Mucosa of stomach (tissue), 1 donor: ENCODE measurements around the gene MRPL12.

Experiments
- H3K27me3 ChIP-seq: one replicate; pipeline ENCODE4 v1.7.0; 2013; ENCODE audit warnings: mild to moderate bottlenecking, low read length; ENCODE audit not compliant: control insufficient read depth, insufficient read depth
- H3K36me3 ChIP-seq: one replicate; pipeline ENCODE4 v1.7.0; 2013; ENCODE audit warnings: low read length; ENCODE audit not compliant: control insufficient read depth, insufficient read depth
- H3K4me1 ChIP-seq: one replicate; pipeline ENCODE4 v1.7.0; 2013; ENCODE audit warnings: mild to moderate bottlenecking, low read length; ENCODE audit not compliant: control insufficient read depth, insufficient read depth
- H3K4me3 ChIP-seq: one replicate; pipeline ENCODE4 v1.7.0; 2013; ENCODE audit warnings: low read length
- H3K9ac ChIP-seq: one replicate; pipeline ENCODE4 v1.7.0; 2013; ENCODE audit warnings: mild to moderate bottlenecking, low read length, moderate library complexity
- H3K9me3 ChIP-seq: one replicate; pipeline ENCODE4 v1.7.0; 2013; ENCODE audit warnings: mild to moderate bottlenecking, low read length, moderate library complexity; ENCODE audit not compliant: control insufficient read depth
- donor health status: Pancreatic carcinoma.

Gene MRPL12

DNA sequence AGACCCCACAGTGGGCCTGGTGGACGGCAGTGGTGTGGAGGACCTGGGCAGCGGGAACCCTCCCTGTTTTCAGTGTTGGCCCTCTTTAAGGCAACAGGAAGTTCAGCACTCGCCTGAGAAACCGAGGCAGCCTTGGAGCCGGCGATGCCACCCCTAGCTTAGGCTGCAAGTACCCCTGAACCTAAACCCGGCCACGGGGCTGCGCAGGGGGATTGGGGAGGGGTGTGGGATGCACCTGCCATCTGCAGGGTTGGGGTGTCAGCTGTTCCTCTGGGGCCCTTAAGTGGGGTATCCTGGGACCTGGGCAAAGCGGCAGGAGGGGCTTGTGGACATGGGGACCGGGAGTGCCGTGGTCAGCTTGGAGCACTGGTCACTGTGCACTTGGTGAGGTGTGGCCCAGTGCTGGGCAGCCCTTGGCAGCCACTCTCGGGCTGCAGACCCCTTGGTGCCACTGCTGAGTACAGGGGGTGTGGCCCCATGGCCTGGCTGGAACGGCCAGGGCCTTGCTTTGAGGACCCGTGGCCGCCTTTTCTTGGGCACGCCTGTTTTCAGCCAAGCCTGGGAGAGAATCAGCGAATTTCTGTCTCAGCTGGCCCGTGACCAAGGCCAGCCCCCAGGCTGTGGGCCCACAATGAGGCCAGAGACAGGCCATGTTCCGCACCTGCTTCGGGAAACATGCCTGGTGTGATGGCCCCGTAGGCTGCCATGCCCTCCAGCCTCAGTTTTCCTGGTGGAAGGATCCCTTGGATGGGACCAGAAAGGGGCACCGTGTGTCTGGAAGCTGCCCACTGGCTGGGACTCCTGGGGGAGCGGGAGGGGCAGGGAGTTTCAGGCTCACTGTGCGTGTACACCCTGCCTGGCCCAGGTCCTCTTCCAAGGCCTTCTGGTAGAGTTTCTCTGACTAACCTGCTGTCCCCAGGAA, 4.8 kb downstream of the MRPL12 start:
- no peak overlapping the region for H3K4me3 ChIP-seq
- no peak overlapping the region for H3K9ac ChIP-seq
- H3K4me1 ChIP-seq, result peaks cover 35% of the 10 kb centered on the region
- no peaks in the 10 kb centered on the region for H3K27me3 ChIP-seq
- H3K9me3 ChIP-seq, result no peaks in the 10 kb centered on the region
- peaks cover 5% of the 10 kb centered on the region for H3K36me3 ChIP-seq

DNA sequence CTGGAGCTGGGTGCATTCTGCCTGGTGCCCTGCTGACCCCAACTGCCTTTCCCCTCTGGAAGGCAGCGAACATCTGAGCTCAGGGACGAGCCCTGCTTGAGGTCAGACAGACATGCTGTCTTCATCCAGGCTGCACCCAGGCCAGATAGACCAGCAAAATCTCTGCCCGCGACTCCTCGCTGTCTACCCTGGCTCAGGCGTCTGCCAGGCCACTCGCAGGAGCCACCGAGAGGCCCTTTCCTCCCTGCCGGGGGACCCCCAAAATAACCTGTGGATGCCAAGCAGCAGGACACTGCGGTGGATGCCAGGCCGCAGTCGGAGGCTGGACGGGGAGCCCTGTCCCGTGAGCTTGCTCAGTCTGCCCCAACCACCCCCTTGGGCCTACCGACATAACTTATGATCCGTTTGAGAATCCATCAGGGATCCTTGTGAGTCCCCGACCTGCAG, 5.6 kb downstream of the MRPL12 start:
- peaks cover 41% of the 10 kb centered on the region for H3K4me1 ChIP-seq
- H3K9me3 ChIP-seq, result no peaks in the 10 kb centered on the region
- no peak overlapping the region for H3K9ac ChIP-seq

DNA sequence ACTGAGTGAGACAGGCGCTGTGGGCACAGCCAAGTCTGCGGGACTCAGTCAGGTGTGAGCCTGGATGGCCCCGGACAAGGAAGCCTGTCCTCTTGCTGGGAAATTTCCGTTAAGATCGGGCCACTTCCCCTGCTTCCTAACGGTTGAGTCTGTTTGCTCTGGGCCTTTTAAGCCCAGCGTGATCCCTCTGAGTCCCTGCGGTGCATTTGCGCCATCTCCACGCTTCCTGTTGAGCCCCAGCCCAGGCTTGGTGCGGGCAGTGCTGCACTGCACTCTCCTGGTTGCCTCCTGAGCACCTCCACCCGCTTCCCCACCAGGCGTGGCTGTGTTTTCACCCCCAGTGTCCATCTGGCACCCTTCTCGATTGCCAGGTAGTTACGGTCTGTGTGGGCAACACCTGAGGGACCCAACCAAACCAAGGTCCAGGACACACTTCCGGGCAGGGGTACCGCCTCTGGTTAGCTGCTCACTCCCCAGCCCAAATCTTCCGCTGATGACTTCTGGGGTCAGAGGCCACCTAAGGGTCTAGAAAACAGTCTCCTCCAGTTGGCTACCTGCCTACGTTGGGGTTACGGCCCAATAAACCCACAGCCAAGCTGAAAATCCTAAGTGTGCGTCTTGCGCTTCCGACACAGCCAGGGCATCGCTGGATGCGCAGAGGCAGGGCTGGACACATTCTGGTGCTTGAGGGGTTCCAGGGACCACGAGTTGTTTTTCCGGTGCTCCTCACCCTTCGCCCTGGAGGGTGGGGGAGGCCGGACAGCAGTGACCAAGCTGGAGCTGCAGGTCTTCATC, 7.5 kb downstream of the MRPL12 start:
- Histone ChIP-seq H3K9ac (peak overlapping the region; percentile 53), H3K27me3 (no peaks in the 10 kb centered on the region), H3K4me1 (peaks cover 41% of the 10 kb centered on the region), H3K9me3 (no peaks in the 10 kb centered on the region), H3K36me3 (peaks cover 3% of the 10 kb centered on the region), H3K4me3 (no peak overlapping the region)

More for the DNA sequence above, 5.6 kb downstream of the MRPL12 start:
- Histone ChIP-seq H3K4me3 (no peak overlapping the region), H3K27me3 (no peaks in the 10 kb centered on the region), H3K36me3 (peaks cover 5% of the 10 kb centered on the region)

DNA sequence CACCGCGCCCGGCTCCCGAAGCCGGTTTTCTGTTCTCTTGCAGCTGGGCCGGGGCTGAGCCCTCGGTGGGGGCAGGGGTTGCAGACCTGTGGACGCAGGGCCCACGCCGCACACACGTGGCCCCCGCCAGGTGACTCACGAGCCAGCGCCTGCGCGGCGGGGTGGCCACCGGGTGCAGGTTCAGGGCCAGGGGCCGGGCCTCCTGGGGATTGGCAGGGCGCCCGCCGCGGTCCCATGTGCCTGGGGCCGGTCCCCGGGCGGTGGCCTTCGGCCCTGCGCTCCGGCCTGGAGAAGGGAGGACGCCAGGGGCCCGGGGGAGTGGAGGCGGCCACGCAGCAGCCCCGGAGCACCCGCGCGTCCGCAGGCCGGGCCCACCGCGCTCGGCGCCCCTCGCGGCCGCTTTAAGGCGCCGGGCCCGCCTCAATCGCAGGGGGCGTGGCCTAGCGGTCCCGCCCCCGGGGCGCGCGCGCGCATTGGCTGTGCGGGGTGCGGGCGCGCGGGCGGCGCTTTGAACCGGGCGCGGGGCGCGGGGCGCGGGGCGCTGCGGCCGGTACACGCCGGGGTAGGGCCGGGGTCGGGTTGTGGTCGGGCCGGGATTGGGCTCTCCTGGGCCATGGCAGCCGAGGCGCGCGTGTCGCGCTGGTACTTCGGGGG, 8.8 kb downstream of the MRPL12 start, which contains the start of gene SLC25A10:
SLC25A10 (plus strand) TSS at position 471 of the 654 bp plus-strand sequence; CDS start at position 614, 143 bp downstream.
- Histone ChIP-seq H3K9me3 (no peaks in the 10 kb centered on the region), H3K36me3 (no peaks in the 10 kb centered on the region), H3K9ac (peak within 1 kb of the TSS; percentile 72), H3K4me1 (peaks cover 41% of the 10 kb centered on the region), H3K4me3 (peak within 1 kb of the TSS; percentile 58), H3K27me3 (no peaks in the 10 kb centered on the region)

DNA sequence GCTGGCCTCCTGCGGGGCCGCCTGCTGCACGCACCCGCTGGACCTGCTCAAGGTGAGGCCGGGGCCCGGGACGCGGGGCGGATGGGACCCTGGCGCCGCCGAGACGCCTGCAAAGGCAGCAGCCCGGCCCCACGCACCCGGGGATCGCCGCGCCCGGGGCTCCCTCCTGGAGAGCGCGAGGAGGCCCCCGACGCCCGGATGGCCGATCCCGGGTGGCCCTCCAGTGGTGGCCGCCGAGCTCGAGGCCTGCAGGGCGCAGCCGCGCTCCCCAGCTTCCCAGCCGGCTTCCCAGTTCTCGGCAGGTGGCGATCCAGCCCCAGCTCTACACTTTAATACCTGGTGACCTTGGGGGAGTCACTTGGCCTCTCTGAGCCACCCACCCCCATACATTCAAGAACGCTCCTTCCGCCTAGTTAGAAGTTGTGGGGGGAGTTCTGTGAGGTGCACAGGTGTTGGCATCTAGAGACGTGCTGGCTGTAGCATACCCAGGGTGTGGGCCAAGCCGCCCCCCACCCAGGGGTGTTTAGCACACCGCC, 9.4 kb downstream of the MRPL12 start:
- peaks cover 41% of the 10 kb centered on the region for H3K4me1 ChIP-seq
- H3K36me3 ChIP-seq, result no peaks in the 10 kb centered on the region
- peak overlapping the region; percentile 72 for H3K9ac ChIP-seq
- H3K9me3 ChIP-seq, result no peaks in the 10 kb centered on the region
- no peaks in the 10 kb centered on the region for H3K27me3 ChIP-seq
- peak overlapping the region; percentile 58 for H3K4me3 ChIP-seq

DNA sequence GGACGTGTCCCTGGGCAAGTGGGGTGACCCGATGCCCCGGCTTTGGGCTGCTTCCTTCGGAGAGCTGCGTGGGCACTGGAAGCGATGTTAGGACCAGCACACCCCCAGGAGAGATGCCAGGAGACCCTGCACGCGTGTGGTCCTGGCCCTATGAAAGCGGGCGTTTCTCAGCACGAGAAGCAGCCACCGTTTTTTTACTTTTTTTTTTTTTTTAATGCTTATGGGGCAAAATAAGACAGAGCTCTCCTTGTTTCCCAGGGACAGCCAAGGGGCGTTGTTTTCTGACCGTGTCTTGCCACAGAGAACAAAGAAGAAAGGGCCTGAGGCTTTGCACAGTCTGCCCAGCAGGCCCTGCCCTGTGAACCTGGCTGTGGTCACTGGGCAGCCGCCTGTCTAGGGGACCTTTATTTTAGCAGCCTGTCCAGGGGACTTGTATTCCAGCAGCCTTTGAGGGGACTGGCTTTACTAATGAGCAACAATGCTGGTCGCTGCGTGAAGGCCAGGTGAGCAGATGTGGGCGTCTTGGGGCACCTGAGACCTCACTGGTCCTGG, 9.9 kb downstream of the MRPL12 start:
- Histone ChIP-seq H3K4me1 (peaks cover 41% of the 10 kb centered on the region), H3K9me3 (no peaks in the 10 kb centered on the region), H3K4me3 (peak overlapping the region; percentile 58), H3K27me3 (no peaks in the 10 kb centered on the region), H3K9ac (peak overlapping the region; percentile 72), H3K36me3 (no peaks in the 10 kb centered on the region)

DNA sequence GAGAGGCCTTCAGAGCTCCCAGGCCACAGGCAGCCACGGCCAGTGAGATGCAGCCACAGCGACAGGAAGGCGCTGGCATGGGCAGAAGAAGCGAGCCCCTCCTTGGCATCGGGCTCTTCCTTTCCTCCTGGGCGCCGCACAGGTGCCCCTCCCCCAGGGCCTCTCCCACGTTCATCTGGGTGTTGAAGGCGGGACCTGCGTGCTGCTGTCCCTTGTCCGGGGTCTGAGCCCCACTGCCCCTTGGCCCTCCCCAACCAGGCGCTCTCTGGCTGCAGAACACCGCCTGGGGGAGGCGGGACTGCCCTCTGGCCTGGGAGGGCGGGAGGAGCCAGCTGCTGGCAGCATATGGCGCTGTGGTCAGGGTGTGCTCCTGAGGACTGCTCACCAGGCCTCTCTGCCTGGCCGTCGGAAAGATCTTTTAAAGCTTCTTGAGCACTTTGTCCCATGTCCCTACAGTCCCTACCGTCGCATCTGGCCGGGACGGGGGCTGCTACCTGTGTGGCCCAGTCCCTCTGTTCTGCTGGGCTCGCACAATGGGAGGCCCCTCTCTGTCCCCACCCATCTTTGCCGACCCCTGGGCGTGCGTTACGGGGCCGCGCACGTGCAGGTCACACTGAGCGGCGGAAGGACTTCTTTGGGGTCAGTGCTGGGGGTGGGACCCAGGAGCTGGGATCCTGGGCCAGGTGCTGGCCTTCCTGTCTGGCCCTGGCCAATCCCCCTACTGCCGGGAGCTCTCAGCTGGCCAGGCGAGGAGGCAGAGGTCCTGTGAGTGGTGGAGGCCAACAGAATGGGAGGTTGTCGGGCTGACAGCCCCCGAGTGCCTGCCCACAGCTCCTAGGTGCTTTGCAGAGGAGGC, 10.6 kb downstream of the MRPL12 start:
- peak overlapping the region; percentile 58 for H3K4me3 ChIP-seq
- H3K4me1 ChIP-seq, result peaks cover 41% of the 10 kb centered on the region
- H3K9me3 ChIP-seq, result no peaks in the 10 kb centered on the region
- H3K36me3 ChIP-seq, result no peaks in the 10 kb centered on the region
- H3K27me3 ChIP-seq, result no peaks in the 10 kb centered on the region
- H3K9ac ChIP-seq, result peak overlapping the region; percentile 72

DNA sequence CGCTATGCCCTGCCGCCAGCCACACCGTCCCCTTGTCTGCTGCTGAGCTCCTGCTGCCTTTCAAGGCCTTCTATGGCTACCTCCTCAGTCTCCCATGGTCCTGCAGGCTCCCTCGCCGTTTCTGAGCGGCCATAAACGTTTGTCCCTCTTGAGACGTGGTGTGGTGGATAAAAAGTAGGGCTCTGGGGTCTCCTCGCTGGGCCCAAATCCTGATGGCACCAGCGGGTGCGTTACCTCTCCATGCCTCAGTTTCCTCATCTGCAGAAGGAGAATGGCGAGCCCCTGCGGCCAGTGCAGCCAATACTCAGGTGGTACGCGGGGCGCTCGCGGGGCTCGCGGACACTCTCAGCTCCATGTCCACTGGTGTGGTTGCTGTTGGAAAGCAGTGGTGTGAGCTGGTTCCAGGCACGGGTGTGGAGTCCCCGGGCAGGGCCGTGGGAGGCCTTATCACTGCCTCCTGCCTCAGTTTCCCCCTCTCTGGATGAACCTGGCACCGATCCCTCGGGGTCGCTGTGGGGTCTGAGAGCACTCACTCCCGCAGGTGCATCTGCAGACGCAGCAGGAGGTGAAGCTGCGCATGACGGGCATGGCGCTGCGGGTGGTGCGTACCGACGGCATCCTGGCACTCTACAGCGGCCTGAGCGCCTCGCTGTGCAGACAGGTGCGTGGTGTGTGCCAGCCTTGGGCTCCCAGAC, 11.4 kb downstream of the MRPL12 start:
- H3K36me3 ChIP-seq, result no peaks in the 10 kb centered on the region
- H3K4me1 ChIP-seq, result peaks cover 41% of the 10 kb centered on the region
- peak overlapping the region; percentile 72 for H3K9ac ChIP-seq
- no peak overlapping the region for H3K4me3 ChIP-seq
- no peaks in the 10 kb centered on the region for H3K27me3 ChIP-seq
- no peaks in the 10 kb centered on the region for H3K9me3 ChIP-seq

DNA sequence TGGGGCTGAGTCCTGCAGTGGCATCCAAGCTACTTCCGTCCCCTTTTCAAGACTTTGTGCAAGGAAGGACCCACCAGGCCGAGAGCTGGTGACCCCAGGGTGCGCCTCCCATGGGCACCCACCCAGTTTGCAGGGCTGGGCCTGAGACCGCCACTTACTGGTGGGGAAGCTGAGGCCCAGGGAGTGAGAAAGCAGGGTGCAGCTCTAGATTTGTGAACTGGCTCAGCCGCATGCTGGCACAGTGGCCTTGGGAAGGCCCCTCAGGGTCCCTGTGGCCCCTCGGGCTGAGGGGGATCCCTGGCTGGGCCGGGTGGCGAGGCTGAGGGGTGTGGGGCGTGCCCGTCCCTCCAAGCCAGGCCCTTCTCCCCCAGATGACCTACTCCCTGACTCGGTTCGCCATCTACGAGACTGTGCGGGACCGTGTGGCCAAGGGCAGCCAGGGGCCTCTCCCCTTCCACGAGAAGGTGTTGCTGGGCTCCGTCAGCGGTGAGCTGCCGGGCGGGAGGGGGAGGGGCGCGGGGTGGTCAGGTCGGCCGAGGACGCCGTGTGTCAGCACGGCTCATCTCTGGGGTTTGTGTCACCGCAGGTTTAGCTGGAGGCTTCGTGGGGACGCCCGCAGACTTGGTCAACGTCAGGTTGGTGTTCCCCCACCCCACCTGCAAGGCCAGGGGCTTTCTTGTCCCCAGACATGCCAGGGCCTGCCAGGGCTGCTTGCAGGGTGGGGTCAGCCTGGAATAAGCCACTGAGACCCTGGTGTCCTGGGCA, 12.1 kb downstream of the MRPL12 start:
- Histone ChIP-seq H3K4me1 (peaks cover 35% of the 10 kb centered on the region), H3K36me3 (no peaks in the 10 kb centered on the region), H3K27me3 (no peaks in the 10 kb centered on the region), H3K9me3 (no peaks in the 10 kb centered on the region), H3K4me3 (no peak overlapping the region), H3K9ac (no peak overlapping the region)
